Suprapubic skin (tissue), 4 donors: ENCODE data around the gene PXMP2. TPM values are rescaled to one million over a fixed set of nuclear protein-coding genes. Genes with fewer than 3 reads are reported as not detected.

Source experiments
- DNase-seq, 2 donors: peaks; one replicate each; pipeline ENCODE4 v3.0.0-alpha.2; 2019; ENCODE audit warnings: low spot score in 2 of 2
- H3K27ac ChIP-seq: fragments of 200-600 bp; sonication (generic); one replicate; pipeline ENCODE4 v1.5.1; 2019
- H3K27me3 ChIP-seq: fragments of 200-600 bp; sonication (generic); one replicate; pipeline ENCODE4 v1.5.1; 2019
- H3K36me3 ChIP-seq: fragments of 200-600 bp; sonication (generic); one replicate; pipeline ENCODE4 v1.5.1; 2019
- H3K4me1 ChIP-seq: fragments of 200-600 bp; sonication (generic); one replicate; pipeline ENCODE4 v1.5.1; 2019
- H3K4me3 ChIP-seq: fragments of 200-600 bp; sonication (generic); one replicate; pipeline ENCODE4 v1.5.1; 2019; ENCODE audit warnings: mild to moderate bottlenecking
- H3K9me3 ChIP-seq: fragments of 200-600 bp; sonication (generic); one replicate; pipeline ENCODE4 v1.5.1; 2019
- CTCF ChIP-seq, 2 donors: fragments of 200-600 bp in 1 of 2; fragments of 450-650 bp in 1 of 2; sonication (generic) in 1 of 2; IDR thresholded peaks; one replicate each; pipeline ENCODE4 v1.5.1; 2016 to 2019; ENCODE audit warnings: antibody characterized with exemption in 2 of 2, mild to moderate bottlenecking in 1 of 2, moderate library complexity in 1 of 2
- EP300 ChIP-seq: sonication (generic); formaldehyde crosslinking; IDR thresholded peaks from one replicate; pipeline ENCODE4 v1.6.1; 2017; ENCODE audit warnings: antibody characterized with exemption
- POLR2A ChIP-seq, 2 donors: fragments of 450-650 bp; IDR thresholded peaks; one replicate each; pipeline ENCODE4 v1.6.1; 2017; ENCODE audit warnings: antibody characterized with exemption in 2 of 2, mild to moderate bottlenecking in 2 of 2, moderate library complexity in 2 of 2
- POLR2AphosphoS5 ChIP-seq, 3 donors: sonication (generic); formaldehyde crosslinking; IDR thresholded peaks; one replicate each; pipeline ENCODE4 v1.6.1; 2017; ENCODE audit warnings: antibody characterized with exemption in 3 of 3
- WGBS: methylation state at CpG from one replicate; pipeline ENCODE4 v1.1.5; 2018; 5-methylcytosine and 5-hydroxymethylcytosine counted together
- total RNA-seq, 4 donors: library from RNA; depleted of rRNA; stranded (reverse); fragments of >200 nt; gene quantifications; one replicate each; pipeline ENCODE4 v1.1.0, GENCODE V29; 2016

Gene PXMP2
- total RNA-seq, 4 donors from 2014 or later, result 10.0 to 30.0 (median 22.4) TPM

GRCh38 chr12:132731574-132731973 is 44.2 kb downstream of the PXMP2 start:
- Histone ChIP-seq H3K4me3 (no peak overlapping the region), H3K9me3 (no peaks in the 10 kb centered on the region), H3K27ac (no peak overlapping the region), H3K4me1 (no peaks in the 10 kb centered on the region), H3K27me3 (no peaks in the 10 kb centered on the region), H3K36me3 (peaks cover 97% of the 10 kb centered on the region)
- 91% methylated on average over 17 of the region's 17 CpGs for WGBS
- TF ChIP-seq POLR2AphosphoS5 (IDR thresholded peaks at IDR 0.05) (no peak), EP300 (no peak), POLR2A (IDR thresholded peaks at IDR 0.05) (no peak), CTCF (IDR thresholded peaks at IDR 0.05) (no peak)
- no peak for DNase-seq

GRCh38 chr12:132734206-132734605 is 46.8 kb downstream of the PXMP2 start:
- H3K36me3 ChIP-seq, result peaks cover 95% of the 10 kb centered on the region
- no peak overlapping the region for H3K4me3 ChIP-seq
- DNase-seq, result no peak
- 84% methylated on average over 10 of the region's 10 CpGs for WGBS
- H3K27me3 ChIP-seq, result no peaks in the 10 kb centered on the region
- TF ChIP-seq POLR2AphosphoS5 (IDR thresholded peaks at IDR 0.05) (no peak), EP300 (no peak), CTCF (IDR thresholded peaks at IDR 0.05) (no peak), POLR2A (IDR thresholded peaks at IDR 0.05) (no peak)
- no peaks in the 10 kb centered on the region for H3K4me1 ChIP-seq
- H3K27ac ChIP-seq, result no peak overlapping the region
- H3K9me3 ChIP-seq, result no peaks in the 10 kb centered on the region

GRCh38 chr12:132735496-132735895 is 48.1 kb downstream of the PXMP2 start:
- no peak for TF ChIP-seq POLR2AphosphoS5 (IDR thresholded peaks at IDR 0.05)
- TF ChIP-seq POLR2A (IDR thresholded peaks at IDR 0.05), result no peak
- TF ChIP-seq EP300, result no peak
- TF ChIP-seq CTCF (IDR thresholded peaks at IDR 0.05), result no peak
- 93% methylated on average over 20 of the region's 20 CpGs for WGBS
- no peaks in the 10 kb centered on the region for H3K27me3 ChIP-seq
- DNase-seq, result no peak
- H3K4me3 ChIP-seq, result no peak overlapping the region
- no peak overlapping the region for H3K27ac ChIP-seq
- H3K9me3 ChIP-seq, result no peaks in the 10 kb centered on the region
- H3K36me3 ChIP-seq, result peaks cover 98% of the 10 kb centered on the region
- no peaks in the 10 kb centered on the region for H3K4me1 ChIP-seq

GRCh38 chr12:132736378-132736777 is 49.0 kb downstream of the PXMP2 start:
- Histone ChIP-seq H3K27me3 (no peaks in the 10 kb centered on the region), H3K9me3 (no peaks in the 10 kb centered on the region), H3K4me3 (no peak overlapping the region), H3K4me1 (no peaks in the 10 kb centered on the region), H3K36me3 (peaks cover 98% of the 10 kb centered on the region), H3K27ac (no peak overlapping the region)
- TF ChIP-seq POLR2A (IDR thresholded peaks at IDR 0.05) (no peak), POLR2AphosphoS5 (IDR thresholded peaks at IDR 0.05) (no peak), EP300 (no peak), CTCF (IDR thresholded peaks at IDR 0.05) (no peak)
- 95% methylated on average over 11 of the region's 12 CpGs for WGBS
- DNase-seq, result no peak

GRCh38 chr12:132736913-132737312 is 49.5 kb downstream of the PXMP2 start:
- DNase-seq, result no peak
- Histone ChIP-seq H3K9me3 (no peaks in the 10 kb centered on the region), H3K4me1 (no peaks in the 10 kb centered on the region), H3K4me3 (no peak overlapping the region), H3K36me3 (peaks cover 98% of the 10 kb centered on the region), H3K27me3 (no peaks in the 10 kb centered on the region), H3K27ac (no peak overlapping the region)
- TF ChIP-seq EP300 (no peak), CTCF (IDR thresholded peaks at IDR 0.05) (no peak), POLR2AphosphoS5 (IDR thresholded peaks at IDR 0.05) (no peak), POLR2A (IDR thresholded peaks at IDR 0.05) (no peak)
- 90% methylated on average over 10 of the region's 15 CpGs for WGBS
